HUES6 (cell line): ENCODE measurements around the gene NLRX1.
"Not testable (repeated sequence)": the region's sequence is repeated elsewhere in the genome, so short reads cannot be mapped to it uniquely, and the experiment has no call there.

ENCODE experiments used
- H3K27ac ChIP-seq: 2 replicates; pipeline ENCODE4 v1.7.0; 2013; ENCODE audit warnings: low read depth, mild to moderate bottlenecking, low read length, inconsistent platforms
- H3K27me3 ChIP-seq: 2 replicates; pipeline ENCODE4 v1.6.1; 2013; ENCODE audit warnings: low read length; ENCODE audit not compliant: control insufficient read depth, insufficient read depth
- H3K36me3 ChIP-seq: 2 replicates; pipeline ENCODE4 v1.6.1; 2013; ENCODE audit warnings: low read length; ENCODE audit not compliant: control insufficient read depth, insufficient read depth
- H3K4me1 ChIP-seq: 2 replicates; pipeline ENCODE4 v1.6.1; 2013; ENCODE audit warnings: low read length; ENCODE audit not compliant: control insufficient read depth, insufficient read depth
- H3K4me3 ChIP-seq: 2 replicates; pipeline ENCODE4 v1.5.1; 2013; ENCODE audit warnings: low read depth, low read length
- H3K9ac ChIP-seq: one replicate; pipeline ENCODE4 v1.6.1; 2013; ENCODE audit warnings: mild to moderate bottlenecking, low read length
- H3K9me3 ChIP-seq: 2 replicates; pipeline ENCODE4 v1.6.1; 2013; ENCODE audit warnings: low read depth, low read length; ENCODE audit not compliant: control insufficient read depth, insufficient read depth

Gene NLRX1

GRCh38 chr11:119155733-119156492 is 12.6 kb upstream of the NLRX1 start:
- no peaks in the 10 kb centered on the region for H3K36me3 ChIP-seq
- H3K27me3 ChIP-seq: peaks cover 12% of the 10 kb centered on the region
- H3K4me1 ChIP-seq: peaks cover 7% of the 10 kb centered on the region
- no peak overlapping the region for H3K4me3 ChIP-seq
- no peaks in the 10 kb centered on the region for H3K9me3 ChIP-seq
- no peak overlapping the region for H3K9ac ChIP-seq
- H3K27ac ChIP-seq: no peak overlapping the region

GRCh38 chr11:119156496-119156895 is 12.0 kb upstream of the NLRX1 start:
- peaks cover 7% of the 10 kb centered on the region for H3K4me1 ChIP-seq
- H3K9ac ChIP-seq: no peak overlapping the region
- no peak overlapping the region for H3K4me3 ChIP-seq
- H3K27me3 ChIP-seq: peaks cover 6% of the 10 kb centered on the region
- no peak overlapping the region for H3K27ac ChIP-seq
- no peaks in the 10 kb centered on the region for H3K9me3 ChIP-seq
- no peaks in the 10 kb centered on the region for H3K36me3 ChIP-seq

- Histone ChIP-seq H3K4me3 (no peak overlapping the region), H3K9me3 (no peaks in the 10 kb centered on the region), H3K27ac (no peak overlapping the region), H3K27me3 (peaks cover under 1% of the 10 kb centered on the region; the same call in 1 of the 2 replicates), H3K4me1 (peaks cover 7% of the 10 kb centered on the region), H3K36me3 (no peaks in the 10 kb centered on the region), H3K9ac (no peak overlapping the region)
Measured at GRCh38 chr11:119157063-119157462, 11.5 kb upstream of the NLRX1 start.

GRCh38 chr11:119158467-119158866 is 10.1 kb upstream of the NLRX1 start:
- Histone ChIP-seq H3K27ac (no peak overlapping the region), H3K27me3 (no peaks in the 10 kb centered on the region), H3K4me3 (no peak overlapping the region), H3K36me3 (no peaks in the 10 kb centered on the region), H3K4me1 (peaks cover 7% of the 10 kb centered on the region), H3K9me3 (no peaks in the 10 kb centered on the region), H3K9ac (no peak overlapping the region)

- no peak overlapping the region for H3K27ac ChIP-seq
- H3K4me3 ChIP-seq: no peak overlapping the region
- peaks cover 7% of the 10 kb centered on the region for H3K4me1 ChIP-seq
- no peaks in the 10 kb centered on the region for H3K36me3 ChIP-seq
- no peaks in the 10 kb centered on the region for H3K9me3 ChIP-seq
- H3K9ac ChIP-seq: no peak overlapping the region
- H3K27me3 ChIP-seq: no peaks in the 10 kb centered on the region
Measured at GRCh38 chr11:119160151-119160550, 8.4 kb upstream of the NLRX1 start.

GRCh38 chr11:119161871-119162270 is 6.7 kb upstream of the NLRX1 start:
- Histone ChIP-seq H3K27ac (no peak overlapping the region), H3K9ac (no peak overlapping the region), H3K27me3 (no peaks in the 10 kb centered on the region), H3K9me3 (no peaks in the 10 kb centered on the region), H3K36me3 (no peaks in the 10 kb centered on the region), H3K4me3 (no peak overlapping the region), H3K4me1 (peaks cover 14% of the 10 kb centered on the region)

GRCh38 chr11:119166368-119167076 is 2.0 kb upstream of the NLRX1 start:
- Histone ChIP-seq H3K27ac (no peak overlapping the region), H3K4me1 (peaks cover 21% of the 10 kb centered on the region), H3K36me3 (no peaks in the 10 kb centered on the region), H3K27me3 (no peaks in the 10 kb centered on the region), H3K4me3 (no peak overlapping the region), H3K9ac (no peak overlapping the region), H3K9me3 (no peaks in the 10 kb centered on the region)

GRCh38 chr11:119167077-119167458 is 1.5 kb upstream of the NLRX1 start:
- not testable (repeated sequence) for H3K9ac ChIP-seq, H3K36me3 ChIP-seq, H3K27me3 ChIP-seq, H3K4me3 ChIP-seq, H3K27ac ChIP-seq, H3K9me3 ChIP-seq
- H3K4me1 ChIP-seq: peaks cover 21% of the 10 kb centered on the region

GRCh38 chr11:119167933-119168332 is 592 bp upstream of the NLRX1 start:
- Histone ChIP-seq H3K36me3 (no peaks in the 10 kb centered on the region), H3K9ac (no peak overlapping the region), H3K4me1 (peaks cover 21% of the 10 kb centered on the region), H3K4me3 (no peak overlapping the region), H3K27me3 (no peaks in the 10 kb centered on the region), H3K9me3 (no peaks in the 10 kb centered on the region), H3K27ac (no peak overlapping the region)

GRCh38 chr11:119169282-119169719 is 776 bp downstream of the NLRX1 start:
- Histone ChIP-seq H3K9ac (peak overlapping the region; percentile 85), H3K27ac (peak overlapping the region; percentile 73), H3K36me3 (peaks cover 4% of the 10 kb centered on the region; the same call in 1 of the 2 replicates), H3K27me3 (no peaks in the 10 kb centered on the region), H3K9me3 (no peaks in the 10 kb centered on the region), H3K4me3 (peak overlapping the region; percentile 78), H3K4me1 (peaks cover 21% of the 10 kb centered on the region)

GRCh38 chr11:119172513-119172912 is 4.0 kb downstream of the NLRX1 start:
- Histone ChIP-seq H3K4me3 (no peak overlapping the region), H3K9ac (no peak overlapping the region), H3K36me3 (peaks cover 11% of the 10 kb centered on the region), H3K9me3 (no peaks in the 10 kb centered on the region), H3K4me1 (peaks cover 12% of the 10 kb centered on the region; the same call in 1 of the 2 replicates), H3K27ac (no peak overlapping the region), H3K27me3 (no peaks in the 10 kb centered on the region)
